GM21447 (cell line): Measurements from ENCODE around the gene ATP6V1F.

ENCODE experiments used
- ATAC-seq: cut with Tn5 transposase; IDR thresholded peaks from one replicate; pipeline ENCODE4 v1.9.1; 2021; ENCODE audit not compliant: unreplicated experiment

Gene ATP6V1F

GRCh38 chr7:128835231-128835751 is 27.4 kb upstream of the ATP6V1F start:
- no peak for ATAC-seq

GRCh38 chr7:128835790-128836641 is 26.6 kb upstream of the ATP6V1F start:
- no peak for ATAC-seq

GRCh38 chr7:128836729-128837348 is 25.8 kb upstream of the ATP6V1F start:
- ATAC-seq: no peak

GRCh38 chr7:128837521-128837921 is 25.1 kb upstream of the ATP6V1F start:
- ATAC-seq: no peak

GRCh38 chr7:128838109-128838779 is 24.4 kb upstream of the ATP6V1F start:
- ATAC-seq: no peak

GRCh38 chr7:128838981-128839731 is 23.5 kb upstream of the ATP6V1F start:
- no peak for ATAC-seq

GRCh38 chr7:128839751-128840177 is 22.9 kb upstream of the ATP6V1F start:
- ATAC-seq: no peak

GRCh38 chr7:128840326-128841170 is 22.1 kb upstream of the ATP6V1F start:
- ATAC-seq: no peak

- ATAC-seq: no peak
Observed at GRCh38 chr7:128841171-128841690, 21.4 kb upstream of the ATP6V1F start.

- ATAC-seq: no peak
Observed at GRCh38 chr7:128841921-128842673, 20.6 kb upstream of the ATP6V1F start.

- ATAC-seq: no peak
Observed at GRCh38 chr7:128842674-128843641, 19.7 kb upstream of the ATP6V1F start.

GRCh38 chr7:128843938-128844621 is 18.6 kb upstream of the ATP6V1F start:
- ATAC-seq: no peak

- no peak for ATAC-seq
Observed at GRCh38 chr7:128844777-128845311, 17.8 kb upstream of the ATP6V1F start.

GRCh38 chr7:128845475-128845874 is 17.2 kb upstream of the ATP6V1F start:
- no peak for ATAC-seq

- no peak for ATAC-seq
Observed at GRCh38 chr7:128845987-128846386, 16.7 kb upstream of the ATP6V1F start.

- no peak for ATAC-seq
Observed at GRCh38 chr7:128846781-128847444, 15.7 kb upstream of the ATP6V1F start.
